ENCODE data around the gene KDF1. TPM values are rescaled to one million over a fixed set of nuclear protein-coding genes. Genes with fewer than 3 reads are reported as not detected.

KDF1 gene
- total and polyA plus RNA-seq, 2 of the 13 experiments (the other 11 are each of a cell fraction or from before 2014, with no cell fraction given): 1.9 to 4.9 TPM

GRCh38 chr1:26945138-26945537 is 15.1 kb downstream of the KDF1 start (continued):
- TF ChIP-seq SNAPC4 (CRISPR knock-in tag; IDR thresholded peaks at IDR 0.05): no peak
- TF ChIP-seq ISX (CRISPR knock-in tag; conservative IDR thresholded peaks at IDR 0.05): no peak
- 0 out of 2 replicates have a peak, but pooled peaks have one; percentile 28 for TF ChIP-seq PHF21A (CRISPR knock-in tag; IDR thresholded peaks at IDR 0.05)
- no peak for TF ChIP-seq FOXJ3 (CRISPR knock-in tag; IDR thresholded peaks at IDR 0.05; ENCODE audit: borderline replicate concordance)
- TF ChIP-seq SP2 (CRISPR knock-in tag; IDR thresholded peaks at IDR 0.05): no peak
- no peak for TF ChIP-seq GABPA (IDR thresholded peaks at IDR 0.05; ENCODE audit: low read depth, low read length)
- TF ChIP-seq GABPA (CRISPR knock-in tag; IDR thresholded peaks at IDR 0.05; ENCODE audit: low read depth): no peak
- TF ChIP-seq CENPT (CRISPR knock-in tag; IDR thresholded peaks at IDR 0.05; ENCODE audit: low read depth): no peak
- TF ChIP-seq ZMYM3 (CRISPR knock-in tag; IDR thresholded peaks at IDR 0.05): 0 out of 2 replicates have a peak, but pooled peaks have one; percentile 22
- no peak for TF ChIP-seq THAP8 (CRISPR knock-in tag; IDR thresholded peaks at IDR 0.05; ENCODE audit: borderline replicate concordance)
- no peak for TF ChIP-seq HMGA1 (CRISPR knock-in tag; conservative IDR thresholded peaks at IDR 0.05)
- TF ChIP-seq HMG20B (CRISPR knock-in tag; conservative IDR thresholded peaks at IDR 0.05): no peak
- TF ChIP-seq KLF6 (CRISPR knock-in tag; IDR thresholded peaks at IDR 0.05): no peak
- 0 out of 2 replicates have a peak, but pooled peaks have one; percentile 28 for TF ChIP-seq ZMYM4 (CRISPR knock-in tag; IDR thresholded peaks at IDR 0.05)
- TF ChIP-seq ZNF615 (CRISPR knock-in tag; IDR thresholded peaks at IDR 0.05; ENCODE audit: borderline replicate concordance): no peak
- TF ChIP-seq ZNF75D (CRISPR knock-in tag; IDR thresholded peaks at IDR 0.05; ENCODE audit: borderline replicate concordance): no peak
- TF ChIP-seq CTCF (CRISPR knock-in tag; IDR thresholded peaks at IDR 0.05): no peak
- no peak for TF ChIP-seq NR3C1 (CRISPR knock-in tag; IDR thresholded peaks at IDR 0.05)
- no peak for TF ChIP-seq ZNF263 (CRISPR knock-in tag; IDR thresholded peaks at IDR 0.05)
- no peak for TF ChIP-seq ZBTB2 (CRISPR knock-in tag; IDR thresholded peaks at IDR 0.05; ENCODE audit: low read depth)
- no peak for TF ChIP-seq PPARG (CRISPR knock-in tag; conservative IDR thresholded peaks at IDR 0.05)
- TF ChIP-seq ZNF724P (CRISPR knock-in tag; IDR thresholded peaks at IDR 0.05; ENCODE audit: borderline replicate concordance): no peak
